Stimulated activated naive CD8-positive, alpha-beta T cell treated with anti-CD3 and anti-CD28 coated beads, Interleukin-15, amount 100 ng/mL, for 72 hours (primary cell): ENCODE results near the gene GPR21.

ENCODE experiments used
- ATAC-seq: fragments of 150-1000 bp; cut with Tn5 transposase; 2 replicates; pipeline ENCODE4 v1.10.0; 2021; ENCODE audit warnings: mild to moderate bottlenecking, moderate library complexity
- DNase-seq, 2 donors: peaks; one replicate each; pipeline ENCODE4 v3.0.0; 2021 to 2022
- H3K27ac Mint-ChIP-seq, 2 donors: one replicate each; pipeline ENCODE4 v1.8.0; 2022; ENCODE audit warnings: mild to moderate bottlenecking in 2 of 2, mixed read lengths in 2 of 2, moderate library complexity in 2 of 2
- H3K27me3 Mint-ChIP-seq: one replicate; pipeline ENCODE4 v1.8.0; 2022; ENCODE audit warnings: mixed read lengths
- H3K4me1 Mint-ChIP-seq: one replicate; pipeline ENCODE4 v1.8.0; 2022; ENCODE audit warnings: mild to moderate bottlenecking, mixed read lengths
- H3K4me3 Mint-ChIP-seq, 2 donors: one replicate each; pipeline ENCODE4 v1.8.0; 2022; ENCODE audit warnings: mild to moderate bottlenecking in 2 of 2, mixed read lengths in 2 of 2, moderate library complexity in 1 of 2
- H3K9me3 Mint-ChIP-seq, 2 donors: one replicate each; pipeline ENCODE4 v1.8.0; 2022; ENCODE audit warnings: mixed read lengths in 2 of 2

The GPR21 gene, protein sequence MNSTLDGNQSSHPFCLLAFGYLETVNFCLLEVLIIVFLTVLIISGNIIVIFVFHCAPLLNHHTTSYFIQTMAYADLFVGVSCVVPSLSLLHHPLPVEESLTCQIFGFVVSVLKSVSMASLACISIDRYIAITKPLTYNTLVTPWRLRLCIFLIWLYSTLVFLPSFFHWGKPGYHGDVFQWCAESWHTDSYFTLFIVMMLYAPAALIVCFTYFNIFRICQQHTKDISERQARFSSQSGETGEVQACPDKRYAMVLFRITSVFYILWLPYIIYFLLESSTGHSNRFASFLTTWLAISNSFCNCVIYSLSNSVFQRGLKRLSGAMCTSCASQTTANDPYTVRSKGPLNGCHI

GRCh38 chr9:123033352-123033751 is at the start of gene GPR21:
Gene GPR21, plus strand, starts transcription at chr9:123033667. Its CDS starts 900 bp downstream, at chr9:123034567.
- H3K27me3 Mint-ChIP-seq, result no peaks in the 10 kb centered on the region
- ATAC-seq (no peak), DNase-seq (no peak)
- H3K9me3 Mint-ChIP-seq, result no peaks in the 10 kb centered on the region
- H3K4me1 Mint-ChIP-seq, result peaks cover 23% of the 10 kb centered on the region
- H3K4me3 Mint-ChIP-seq, result no peak within 1 kb of the TSS
- H3K27ac Mint-ChIP-seq, result no peak within 1 kb of the TSS

DNA sequence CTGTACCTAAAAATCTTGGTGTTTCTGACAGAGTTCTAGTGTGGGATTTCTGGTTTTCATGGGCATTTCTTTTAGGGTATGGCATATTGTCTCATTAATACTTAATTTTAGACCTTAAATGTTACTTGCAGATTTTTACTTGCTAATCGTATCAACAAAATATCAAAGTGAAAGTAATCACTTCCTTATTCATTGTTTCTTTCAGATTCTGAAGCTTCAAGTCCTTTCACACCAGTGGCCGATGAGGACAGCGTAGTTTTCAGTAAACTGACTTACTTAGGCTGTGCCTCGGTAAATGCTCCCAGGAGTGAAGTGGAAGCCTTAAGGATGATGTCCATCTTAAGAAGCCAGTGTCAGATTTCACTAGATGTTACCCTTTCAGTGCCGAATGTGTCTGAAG is 47.5 kb upstream of the GPR21 start:
- ATAC-seq (no peak), DNase-seq (no peak)
- Mint-ChIP-seq H3K4me1 (peaks cover 5% of the 10 kb centered on the region), H3K27me3 (no peaks in the 10 kb centered on the region), H3K4me3 (no peak overlapping the region), H3K9me3 (no peaks in the 10 kb centered on the region), H3K27ac (no peak overlapping the region)

DNA sequence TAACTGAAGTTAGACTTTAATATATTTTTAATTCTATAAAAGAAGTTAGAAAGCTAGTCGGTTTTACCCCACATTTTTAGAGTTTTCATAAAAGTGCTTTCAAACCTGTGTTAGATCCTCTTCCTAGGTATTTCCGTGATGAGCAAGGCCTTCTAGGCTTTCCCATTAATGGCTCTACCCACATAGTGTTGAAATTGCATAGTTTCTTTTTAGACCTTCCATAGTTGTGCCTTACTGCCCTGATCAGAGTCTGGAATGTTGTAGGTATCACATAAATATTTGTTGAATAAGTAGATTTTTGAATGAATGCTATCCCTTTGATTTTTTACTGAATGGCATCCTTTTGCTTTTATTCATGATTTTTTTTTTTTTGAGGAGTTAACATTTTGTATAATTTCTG is 45.3 kb upstream of the GPR21 start:
- Mint-ChIP-seq H3K4me3 (no peak overlapping the region), H3K27ac (no peak overlapping the region), H3K9me3 (no peaks in the 10 kb centered on the region), H3K4me1 (peaks cover 10% of the 10 kb centered on the region), H3K27me3 (no peaks in the 10 kb centered on the region)
- ATAC-seq (no peak), DNase-seq (no peak)

DNA sequence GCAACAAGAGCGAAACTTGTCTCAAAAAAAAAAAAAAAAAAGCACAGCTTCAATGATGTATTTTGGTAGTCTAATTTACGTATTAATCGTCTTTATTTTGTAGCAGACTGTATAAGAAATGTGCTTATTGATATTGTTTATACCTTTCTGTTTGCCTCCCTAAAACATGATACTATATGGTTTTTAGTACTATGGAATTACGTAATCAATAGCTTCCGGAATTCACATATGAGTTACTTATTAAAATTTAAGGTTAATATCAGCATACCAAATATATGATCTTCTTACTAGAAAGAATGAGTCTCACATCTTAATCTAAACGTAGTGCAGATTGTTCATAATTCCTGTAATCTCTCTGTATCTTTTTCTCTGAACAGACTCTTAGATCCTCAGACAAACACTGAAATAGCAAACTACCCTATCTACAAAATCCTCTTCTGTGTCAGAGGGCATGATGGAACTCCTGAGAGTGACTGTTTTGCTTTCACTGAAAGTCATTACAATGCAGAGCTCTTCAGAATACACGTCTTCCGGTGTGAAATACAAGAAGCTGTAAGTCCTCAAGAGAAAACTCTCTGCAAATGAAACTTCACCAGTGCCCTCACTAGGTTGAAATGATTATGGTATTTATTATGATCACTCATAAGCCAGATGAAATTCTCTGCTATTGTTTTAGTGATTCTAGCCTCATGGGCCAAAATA is 44.4 kb upstream of the GPR21 start:
- ATAC-seq, result peak; percentile 76
- Mint-ChIP-seq H3K4me1 (peaks cover 10% of the 10 kb centered on the region), H3K9me3 (no peaks in the 10 kb centered on the region), H3K27ac (peak overlapping the region; percentile 6 to 44), H3K27me3 (no peaks in the 10 kb centered on the region), H3K4me3 (no peak overlapping the region)
- no peak for DNase-seq

GRCh38 chr9:122991370-122991830 is 42.1 kb upstream of the GPR21 start:
- peaks cover 10% of the 10 kb centered on the region for H3K4me1 Mint-ChIP-seq
- ATAC-seq, result peak; percentile 76

DNA sequence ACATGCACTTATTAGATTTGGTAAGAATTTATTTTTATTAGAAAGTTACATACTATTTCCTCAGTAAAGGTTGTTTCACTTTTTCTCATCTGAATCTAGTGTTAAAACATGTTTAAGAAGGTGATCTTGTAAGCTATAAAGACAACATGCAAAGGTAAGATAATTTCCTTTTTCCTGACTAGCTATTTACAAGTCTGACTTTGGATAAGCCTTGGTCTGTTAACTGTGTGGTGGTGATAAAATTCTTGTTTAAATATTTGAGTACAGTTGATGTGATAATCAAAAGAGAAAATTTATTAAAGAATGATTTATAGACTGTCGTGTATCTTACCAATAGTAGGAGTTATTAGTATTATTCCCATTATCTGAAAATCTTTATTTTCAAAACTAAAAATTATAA is 36.9 kb upstream of the GPR21 start:
- Mint-ChIP-seq H3K4me1 (peaks cover 2% of the 10 kb centered on the region), H3K27ac (no peak overlapping the region), H3K4me3 (no peak overlapping the region), H3K9me3 (no peaks in the 10 kb centered on the region), H3K27me3 (no peaks in the 10 kb centered on the region)
- ATAC-seq (no peak), DNase-seq (no peak)

More at GRCh38 chr9:122991370-122991830, 42.1 kb upstream of the GPR21 start:
- no peak overlapping the region for H3K27ac Mint-ChIP-seq
- H3K9me3 Mint-ChIP-seq, result no peaks in the 10 kb centered on the region
- H3K27me3 Mint-ChIP-seq, result no peaks in the 10 kb centered on the region
- peak; percentile 3 to 31 for DNase-seq
- H3K4me3 Mint-ChIP-seq, result no peak overlapping the region

DNA sequence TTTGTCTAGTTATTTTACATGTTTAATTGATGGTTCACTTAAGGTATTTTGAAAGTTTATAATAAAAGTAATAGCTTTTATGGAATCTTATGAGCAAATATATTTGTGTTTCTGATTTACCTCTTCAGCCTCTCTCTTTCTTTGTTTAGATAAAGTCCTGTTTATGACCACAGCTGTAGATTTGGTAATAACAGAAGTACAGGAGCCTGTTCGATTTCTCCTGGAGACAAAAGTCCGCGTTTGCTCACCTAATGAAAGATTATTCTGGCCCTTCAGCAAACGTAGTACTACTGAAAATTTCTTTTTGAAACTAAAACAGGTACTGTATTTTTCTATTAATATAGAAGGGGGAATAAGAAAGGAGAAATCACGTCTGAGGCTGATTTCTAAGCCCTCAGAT is 35.0 kb upstream of the GPR21 start:
- H3K9me3 Mint-ChIP-seq, result no peaks in the 10 kb centered on the region
- H3K4me1 Mint-ChIP-seq, result no peaks in the 10 kb centered on the region
- no peak for DNase-seq
- no peak for ATAC-seq
- H3K27ac Mint-ChIP-seq, result no peak overlapping the region
- no peak overlapping the region for H3K4me3 Mint-ChIP-seq
- H3K27me3 Mint-ChIP-seq, result no peaks in the 10 kb centered on the region

- no peak for DNase-seq
- Mint-ChIP-seq H3K27me3 (no peaks in the 10 kb centered on the region), H3K4me3 (no peak overlapping the region), H3K9me3 (no peaks in the 10 kb centered on the region), H3K27ac (no peak overlapping the region), H3K4me1 (no peaks in the 10 kb centered on the region)
- ATAC-seq, result no peak
Observed at GRCh38 chr9:123000371-123001068, 32.9 kb upstream of the GPR21 start.

GRCh38 chr9:123002754-123003153 is 30.7 kb upstream of the GPR21 start:
- no peaks in the 10 kb centered on the region for H3K9me3 Mint-ChIP-seq
- no peak overlapping the region for H3K27ac Mint-ChIP-seq
- DNase-seq (no peak), ATAC-seq (no peak)
- no peaks in the 10 kb centered on the region for H3K27me3 Mint-ChIP-seq
- no peak overlapping the region for H3K4me3 Mint-ChIP-seq
- no peaks in the 10 kb centered on the region for H3K4me1 Mint-ChIP-seq

DNA sequence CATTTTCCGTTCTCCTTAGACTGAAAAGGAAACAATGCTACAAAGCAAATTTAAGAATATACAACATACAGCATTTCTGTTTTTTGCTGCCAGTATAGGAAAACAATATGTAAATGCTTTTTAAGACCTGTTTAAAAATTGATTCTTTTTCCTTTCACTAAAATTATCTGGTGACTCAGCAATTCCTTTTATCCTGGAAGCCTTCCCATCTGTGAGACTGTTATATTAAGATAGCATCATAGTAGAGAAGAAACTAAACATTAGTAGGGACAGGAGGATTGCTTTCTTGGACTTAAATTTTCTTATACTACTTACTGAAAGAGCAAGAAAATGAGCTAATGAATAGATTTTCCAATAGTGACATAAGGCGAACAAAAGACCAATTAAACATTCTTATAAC is 30.0 kb upstream of the GPR21 start:
- no peaks in the 10 kb centered on the region for H3K9me3 Mint-ChIP-seq
- H3K27ac Mint-ChIP-seq, result no peak overlapping the region
- H3K4me1 Mint-ChIP-seq, result no peaks in the 10 kb centered on the region
- ATAC-seq (no peak), DNase-seq (no peak)
- H3K4me3 Mint-ChIP-seq, result no peak overlapping the region
- H3K27me3 Mint-ChIP-seq, result no peaks in the 10 kb centered on the region

DNA sequence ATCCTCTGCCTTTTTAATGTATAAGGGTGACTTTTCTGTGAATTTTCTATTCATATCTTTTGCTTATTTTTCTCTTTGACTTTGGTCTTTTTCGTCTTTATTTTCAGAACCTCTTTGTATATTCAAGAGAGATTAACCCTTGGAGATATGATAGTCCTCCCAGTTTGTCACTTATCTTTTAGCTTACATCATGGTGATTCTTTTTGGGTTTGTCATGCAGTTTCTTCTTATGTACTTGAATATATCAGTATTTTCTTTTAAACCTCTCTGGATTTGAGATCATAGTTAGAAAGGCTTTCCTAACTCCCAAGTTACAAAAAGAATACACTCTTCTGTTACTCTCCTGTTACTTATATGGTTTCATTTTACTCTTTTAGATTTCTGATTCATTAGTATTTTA is 27.5 kb upstream of the GPR21 start:
- H3K27me3 Mint-ChIP-seq, result no peaks in the 10 kb centered on the region
- H3K4me1 Mint-ChIP-seq, result no peaks in the 10 kb centered on the region
- H3K27ac Mint-ChIP-seq, result no peak overlapping the region
- H3K4me3 Mint-ChIP-seq, result no peak overlapping the region
- no peaks in the 10 kb centered on the region for H3K9me3 Mint-ChIP-seq
- no peak for ATAC-seq
- no peak for DNase-seq

DNA sequence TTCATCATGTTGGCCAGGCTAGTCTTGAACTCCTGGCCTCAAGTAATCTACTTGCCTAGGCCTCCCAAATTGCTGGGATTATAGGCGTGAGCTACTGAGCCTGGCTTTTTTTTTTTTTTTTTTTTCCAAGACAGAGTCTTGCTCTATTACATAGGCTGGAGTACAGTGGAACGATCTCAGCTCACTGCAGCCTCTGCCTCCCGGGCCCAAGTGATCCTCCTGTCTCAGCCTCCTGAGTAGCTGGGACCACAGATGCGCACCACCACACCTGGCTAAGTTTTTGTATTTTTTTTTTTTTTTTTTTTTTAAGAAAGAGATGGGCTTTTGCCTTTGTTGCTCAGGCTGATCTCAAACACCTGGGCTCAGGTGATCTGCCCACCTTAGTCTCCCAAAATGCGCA is 26.2 kb upstream of the GPR21 start:
- Mint-ChIP-seq H3K27ac (no peak overlapping the region), H3K4me3 (no peak overlapping the region), H3K4me1 (no peaks in the 10 kb centered on the region), H3K27me3 (no peaks in the 10 kb centered on the region), H3K9me3 (no peaks in the 10 kb centered on the region)
- DNase-seq, result no peak
- ATAC-seq, result no peak

DNA sequence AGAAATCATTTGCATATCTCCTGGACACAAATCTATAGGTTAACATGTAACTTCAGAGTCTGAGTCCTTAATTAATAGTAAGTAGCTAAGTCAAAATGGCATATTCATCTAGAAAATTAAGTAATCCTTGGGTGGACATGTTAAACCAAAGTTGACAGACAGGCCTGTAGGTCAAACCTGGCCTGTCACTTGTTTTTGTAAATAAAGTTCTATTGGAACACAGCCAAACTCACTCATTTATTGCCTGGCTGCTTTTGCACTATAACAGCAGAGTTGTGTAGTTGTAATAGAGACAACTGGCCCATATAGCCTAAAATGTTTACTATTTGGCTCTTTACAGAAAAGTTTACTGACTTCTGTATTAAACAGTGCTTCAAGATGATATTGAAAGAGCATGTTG is 24.6 kb upstream of the GPR21 start:
- no peaks in the 10 kb centered on the region for H3K27me3 Mint-ChIP-seq
- peaks cover 0 to 3% of the 10 kb centered on the region in 2 donors for H3K9me3 Mint-ChIP-seq
- no peak overlapping the region for H3K4me3 Mint-ChIP-seq
- DNase-seq (no peak), ATAC-seq (no peak)
- H3K27ac Mint-ChIP-seq, result no peak overlapping the region
- H3K4me1 Mint-ChIP-seq, result no peaks in the 10 kb centered on the region

GRCh38 chr9:123011380-123011779 is 22.1 kb upstream of the GPR21 start:
- H3K9me3 Mint-ChIP-seq, result peaks cover 0 to 3% of the 10 kb centered on the region in 2 donors
- DNase-seq (no peak), ATAC-seq (no peak)
- no peaks in the 10 kb centered on the region for H3K4me1 Mint-ChIP-seq
- H3K4me3 Mint-ChIP-seq, result no peak overlapping the region
- H3K27ac Mint-ChIP-seq, result no peak overlapping the region
- no peaks in the 10 kb centered on the region for H3K27me3 Mint-ChIP-seq

DNA sequence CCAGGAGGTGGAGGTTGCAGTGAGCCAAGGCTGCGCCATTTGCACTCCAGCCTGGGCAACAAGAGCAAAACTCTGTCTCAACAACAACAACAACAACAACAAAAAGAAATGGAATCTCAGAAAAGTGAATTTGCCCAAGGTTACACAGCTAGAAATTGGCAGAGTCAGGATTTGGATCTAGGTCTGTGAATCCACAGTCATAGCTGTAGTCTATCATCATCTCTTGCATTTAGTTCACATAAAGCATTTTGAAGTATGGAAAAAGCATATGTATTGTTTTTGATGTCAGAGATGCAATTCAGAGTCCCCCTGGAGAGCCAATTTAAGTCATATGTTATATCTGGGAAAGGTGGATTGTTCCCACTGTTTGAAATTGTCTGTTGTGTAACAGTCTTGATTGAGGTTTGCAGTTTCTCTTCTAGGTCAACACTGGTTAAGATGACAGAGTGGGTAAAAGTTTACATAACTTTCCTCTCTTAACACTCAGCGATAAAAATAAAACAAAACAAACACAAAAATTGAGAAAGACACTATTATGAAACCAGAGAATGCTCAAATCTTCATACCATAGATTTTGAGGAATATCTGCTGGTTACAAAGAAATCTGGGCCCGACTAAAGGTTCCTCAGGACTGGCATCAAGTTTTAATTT is 21.5 kb upstream of the GPR21 start:
- H3K27me3 Mint-ChIP-seq, result no peaks in the 10 kb centered on the region
- ATAC-seq, result no peak

More for the DNA sequence above, 21.5 kb upstream of the GPR21 start:
- no peak for DNase-seq
- H3K9me3 Mint-ChIP-seq, result peaks cover 0 to 3% of the 10 kb centered on the region in 2 donors
- no peak overlapping the region for H3K4me3 Mint-ChIP-seq
- H3K4me1 Mint-ChIP-seq, result no peaks in the 10 kb centered on the region
- no peak overlapping the region for H3K27ac Mint-ChIP-seq
